Stimulated activated naive CD8-positive, alpha-beta T cell treated with anti-CD3 and anti-CD28 coated beads, Interleukin-15, amount 100 ng/mL, for 72 hours (primary cell): ENCODE measurements around the gene PTPRQ.

Experiments used
- ATAC-seq: fragments of 150-1000 bp; cut with Tn5 transposase; 2 replicates; pipeline ENCODE4 v1.10.0; 2021; ENCODE audit warnings: mild to moderate bottlenecking, moderate library complexity
- DNase-seq, 2 donors: peaks; one replicate each; pipeline ENCODE4 v3.0.0; 2021 to 2022
- H3K27ac Mint-ChIP-seq, 2 donors: one replicate each; pipeline ENCODE4 v1.8.0; 2022; ENCODE audit warnings: mild to moderate bottlenecking in 2 of 2, mixed read lengths in 2 of 2, moderate library complexity in 2 of 2
- H3K27me3 Mint-ChIP-seq: one replicate; pipeline ENCODE4 v1.8.0; 2022; ENCODE audit warnings: mixed read lengths
- H3K4me1 Mint-ChIP-seq: one replicate; pipeline ENCODE4 v1.8.0; 2022; ENCODE audit warnings: mild to moderate bottlenecking, mixed read lengths
- H3K4me3 Mint-ChIP-seq, 2 donors: one replicate each; pipeline ENCODE4 v1.8.0; 2022; ENCODE audit warnings: mild to moderate bottlenecking in 2 of 2, mixed read lengths in 2 of 2, moderate library complexity in 1 of 2
- H3K9me3 Mint-ChIP-seq, 2 donors: one replicate each; pipeline ENCODE4 v1.8.0; 2022; ENCODE audit warnings: mixed read lengths in 2 of 2

The PTPRQ gene, protein sequence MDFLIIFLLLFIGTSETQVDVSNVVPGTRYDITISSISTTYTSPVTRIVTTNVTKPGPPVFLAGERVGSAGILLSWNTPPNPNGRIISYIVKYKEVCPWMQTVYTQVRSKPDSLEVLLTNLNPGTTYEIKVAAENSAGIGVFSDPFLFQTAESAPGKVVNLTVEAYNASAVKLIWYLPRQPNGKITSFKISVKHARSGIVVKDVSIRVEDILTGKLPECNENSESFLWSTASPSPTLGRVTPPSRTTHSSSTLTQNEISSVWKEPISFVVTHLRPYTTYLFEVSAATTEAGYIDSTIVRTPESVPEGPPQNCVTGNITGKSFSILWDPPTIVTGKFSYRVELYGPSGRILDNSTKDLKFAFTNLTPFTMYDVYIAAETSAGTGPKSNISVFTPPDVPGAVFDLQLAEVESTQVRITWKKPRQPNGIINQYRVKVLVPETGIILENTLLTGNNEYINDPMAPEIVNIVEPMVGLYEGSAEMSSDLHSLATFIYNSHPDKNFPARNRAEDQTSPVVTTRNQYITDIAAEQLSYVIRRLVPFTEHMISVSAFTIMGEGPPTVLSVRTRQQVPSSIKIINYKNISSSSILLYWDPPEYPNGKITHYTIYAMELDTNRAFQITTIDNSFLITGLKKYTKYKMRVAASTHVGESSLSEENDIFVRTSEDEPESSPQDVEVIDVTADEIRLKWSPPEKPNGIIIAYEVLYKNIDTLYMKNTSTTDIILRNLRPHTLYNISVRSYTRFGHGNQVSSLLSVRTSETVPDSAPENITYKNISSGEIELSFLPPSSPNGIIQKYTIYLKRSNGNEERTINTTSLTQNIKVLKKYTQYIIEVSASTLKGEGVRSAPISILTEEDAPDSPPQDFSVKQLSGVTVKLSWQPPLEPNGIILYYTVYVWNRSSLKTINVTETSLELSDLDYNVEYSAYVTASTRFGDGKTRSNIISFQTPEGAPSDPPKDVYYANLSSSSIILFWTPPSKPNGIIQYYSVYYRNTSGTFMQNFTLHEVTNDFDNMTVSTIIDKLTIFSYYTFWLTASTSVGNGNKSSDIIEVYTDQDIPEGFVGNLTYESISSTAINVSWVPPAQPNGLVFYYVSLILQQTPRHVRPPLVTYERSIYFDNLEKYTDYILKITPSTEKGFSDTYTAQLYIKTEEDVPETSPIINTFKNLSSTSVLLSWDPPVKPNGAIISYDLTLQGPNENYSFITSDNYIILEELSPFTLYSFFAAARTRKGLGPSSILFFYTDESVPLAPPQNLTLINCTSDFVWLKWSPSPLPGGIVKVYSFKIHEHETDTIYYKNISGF (N-terminal part only)

DNA sequence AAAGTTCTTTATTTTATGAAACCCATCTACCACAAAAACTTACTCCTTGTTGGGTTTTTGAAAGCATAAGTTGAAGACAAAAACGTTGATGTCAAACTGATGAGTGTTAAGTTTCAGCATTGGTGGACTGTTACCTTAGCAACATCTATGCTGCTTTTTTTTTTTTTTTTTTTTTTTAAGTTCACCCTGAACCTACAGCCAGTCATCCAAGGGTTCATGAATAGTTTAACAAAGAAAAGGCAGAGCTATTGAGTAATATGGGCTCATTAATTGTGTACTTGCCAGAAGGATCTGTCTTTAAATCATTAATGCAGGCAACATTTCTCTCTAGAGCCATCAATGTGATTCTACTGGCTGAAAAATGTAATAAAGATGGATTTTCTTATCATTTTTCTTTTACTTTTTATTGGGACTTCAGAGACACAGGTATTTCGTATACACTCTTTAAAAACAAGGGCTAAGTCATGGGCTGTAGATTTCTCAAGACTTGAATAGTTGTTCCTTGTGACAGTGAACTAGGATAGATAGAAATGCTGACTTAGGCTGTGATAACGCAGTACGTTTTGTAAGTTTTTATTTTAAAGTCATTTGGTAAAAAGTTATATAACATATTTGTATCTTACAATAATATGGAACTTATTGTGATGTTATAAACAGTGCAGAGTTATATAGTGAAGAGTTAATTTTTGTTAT lies at the start of gene PTPRQ:
TSS of gene PTPRQ (plus strand) at position 262 of the 693 bp plus-strand sequence. CDS start at position 373, 111 bp downstream.
- Mint-ChIP-seq H3K9me3 (peaks cover 9% of the 10 kb centered on the region in 2 donors), H3K4me3 (no peak within 1 kb of the TSS), H3K27ac (no peak within 1 kb of the TSS), H3K27me3 (no peaks in the 10 kb centered on the region), H3K4me1 (no peaks in the 10 kb centered on the region)
- DNase-seq (no peak), ATAC-seq (no peak)

DNA sequence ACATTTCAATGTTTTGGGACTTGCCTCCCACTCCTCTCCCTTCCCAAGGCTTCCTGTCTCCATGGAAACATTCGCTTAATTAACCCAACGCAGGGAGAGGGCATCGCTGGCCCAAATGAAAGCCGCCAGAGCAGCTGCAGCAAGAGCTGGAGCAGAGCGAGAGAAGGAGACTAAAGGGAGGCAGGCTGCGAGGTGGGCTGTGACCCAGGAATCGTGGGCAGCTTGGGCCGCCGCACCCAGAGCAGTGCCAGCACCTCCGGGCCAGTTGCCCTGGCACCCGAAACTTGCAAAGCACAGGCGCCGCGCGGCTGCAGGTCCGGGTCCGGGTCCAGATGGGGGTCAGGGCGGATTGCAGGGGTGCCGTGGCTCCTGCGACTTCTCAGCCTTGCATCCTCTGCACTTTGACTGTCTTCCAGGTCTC lies 43.5 kb upstream of the PTPRQ start:
- Mint-ChIP-seq H3K4me1 (no peaks in the 10 kb centered on the region), H3K4me3 (no peak overlapping the region), H3K27ac (no peak overlapping the region), H3K27me3 (peaks cover 20% of the 10 kb centered on the region), H3K9me3 (peaks cover 0 to 17% of the 10 kb centered on the region in 2 donors)
- DNase-seq, result no peak
- ATAC-seq, result no peak

DNA sequence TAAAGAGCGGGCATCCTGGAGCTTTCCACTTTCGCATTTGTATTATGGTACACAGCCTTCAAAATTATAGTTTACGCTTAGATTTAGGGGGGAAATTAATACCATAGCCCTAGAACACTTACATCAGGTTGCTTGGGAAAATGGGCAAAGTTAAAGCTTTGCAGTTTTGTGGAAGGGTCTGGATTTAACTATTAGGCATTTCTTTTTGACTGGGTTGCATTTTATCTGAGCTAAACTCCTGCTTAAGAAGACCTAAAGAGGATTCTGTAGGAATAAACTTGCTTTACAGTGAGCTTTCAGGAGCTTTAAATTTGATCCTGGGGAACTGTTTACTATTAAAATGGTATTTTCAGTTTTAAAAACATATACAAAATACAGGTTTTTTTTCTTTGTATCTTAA lies 42.8 kb upstream of the PTPRQ start:
- H3K27ac Mint-ChIP-seq, result no peak overlapping the region
- ATAC-seq (no peak), DNase-seq (no peak)
- H3K27me3 Mint-ChIP-seq, result peaks cover 20% of the 10 kb centered on the region
- H3K4me1 Mint-ChIP-seq, result no peaks in the 10 kb centered on the region
- H3K9me3 Mint-ChIP-seq, result peaks cover 0 to 17% of the 10 kb centered on the region in 2 donors
- no peak overlapping the region for H3K4me3 Mint-ChIP-seq

DNA sequence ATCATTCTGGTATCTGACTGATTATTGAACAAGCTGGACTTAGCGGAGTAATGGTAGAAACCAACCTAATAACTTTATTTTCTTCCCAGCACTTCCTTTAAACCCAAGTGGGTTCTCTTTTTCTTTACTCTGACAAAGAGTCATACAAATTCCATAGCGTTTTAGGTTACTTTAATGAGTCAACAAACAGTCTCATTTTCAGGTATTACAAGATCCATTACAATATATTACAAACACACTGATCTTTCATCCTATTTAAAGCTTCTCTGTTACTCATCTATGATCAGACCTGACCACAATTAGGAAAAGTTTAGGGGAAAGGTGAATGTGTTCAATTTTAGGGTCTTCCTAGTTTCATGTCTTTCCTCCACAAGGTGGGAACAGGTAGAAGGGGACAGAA lies 39.4 kb upstream of the PTPRQ start:
- ATAC-seq, result no peak

DNA sequence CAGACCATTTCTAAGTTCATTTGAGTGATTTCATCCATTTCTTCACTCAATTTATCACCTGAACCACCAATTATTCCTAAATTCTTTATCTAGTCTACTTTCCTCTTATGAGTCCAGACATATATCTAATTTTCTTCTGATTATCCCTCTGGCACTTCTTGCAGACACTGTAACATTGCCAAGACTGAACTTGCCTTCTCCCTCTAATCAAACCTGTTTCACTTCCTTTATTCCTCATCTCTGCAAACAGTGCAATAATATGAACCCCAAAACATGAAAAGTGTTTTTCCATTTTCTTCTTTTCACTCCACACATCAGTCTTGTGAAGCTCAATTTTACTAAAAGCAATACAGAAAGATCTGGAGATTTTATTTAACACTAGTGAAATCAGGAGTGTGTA lies 37.8 kb upstream of the PTPRQ start:
- Mint-ChIP-seq H3K4me1 (no peaks in the 10 kb centered on the region), H3K4me3 (no peak overlapping the region), H3K27me3 (peaks cover 4% of the 10 kb centered on the region), H3K27ac (no peak overlapping the region), H3K9me3 (no peaks in the 10 kb centered on the region)
- ATAC-seq (no peak), DNase-seq (no peak)

More for the DNA sequence above, 39.4 kb upstream of the PTPRQ start:
- peaks cover 16% of the 10 kb centered on the region for H3K27me3 Mint-ChIP-seq
- H3K4me3 Mint-ChIP-seq, result no peak overlapping the region
- no peak overlapping the region for H3K27ac Mint-ChIP-seq
- peaks cover 0 to 12% of the 10 kb centered on the region in 2 donors for H3K9me3 Mint-ChIP-seq
- DNase-seq, result no peak
- H3K4me1 Mint-ChIP-seq, result no peaks in the 10 kb centered on the region

DNA sequence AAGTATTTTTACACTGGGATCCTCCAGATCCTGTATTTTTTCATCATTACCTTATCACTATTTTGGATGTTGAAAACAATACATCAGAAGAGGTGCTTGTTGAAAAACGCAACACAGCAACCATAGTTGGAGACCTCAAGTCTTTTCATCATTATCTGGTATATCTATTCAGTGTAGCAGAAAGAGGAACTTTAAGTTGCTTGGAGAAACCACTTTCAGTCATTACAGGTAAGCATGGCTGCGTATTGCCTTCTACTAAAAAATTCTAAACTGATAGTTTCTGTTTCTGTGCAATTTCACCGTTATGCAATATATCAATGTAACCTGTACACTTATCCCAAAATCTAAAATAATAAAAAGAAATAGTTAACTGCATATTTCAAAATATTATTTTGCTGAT lies 32.2 kb upstream of the PTPRQ start:
- DNase-seq, result no peak
- no peak overlapping the region for H3K4me3 Mint-ChIP-seq
- no peaks in the 10 kb centered on the region for H3K4me1 Mint-ChIP-seq
- H3K9me3 Mint-ChIP-seq, result no peaks in the 10 kb centered on the region
- peaks cover 6% of the 10 kb centered on the region for H3K27me3 Mint-ChIP-seq
- ATAC-seq, result no peak
- H3K27ac Mint-ChIP-seq, result no peak overlapping the region

DNA sequence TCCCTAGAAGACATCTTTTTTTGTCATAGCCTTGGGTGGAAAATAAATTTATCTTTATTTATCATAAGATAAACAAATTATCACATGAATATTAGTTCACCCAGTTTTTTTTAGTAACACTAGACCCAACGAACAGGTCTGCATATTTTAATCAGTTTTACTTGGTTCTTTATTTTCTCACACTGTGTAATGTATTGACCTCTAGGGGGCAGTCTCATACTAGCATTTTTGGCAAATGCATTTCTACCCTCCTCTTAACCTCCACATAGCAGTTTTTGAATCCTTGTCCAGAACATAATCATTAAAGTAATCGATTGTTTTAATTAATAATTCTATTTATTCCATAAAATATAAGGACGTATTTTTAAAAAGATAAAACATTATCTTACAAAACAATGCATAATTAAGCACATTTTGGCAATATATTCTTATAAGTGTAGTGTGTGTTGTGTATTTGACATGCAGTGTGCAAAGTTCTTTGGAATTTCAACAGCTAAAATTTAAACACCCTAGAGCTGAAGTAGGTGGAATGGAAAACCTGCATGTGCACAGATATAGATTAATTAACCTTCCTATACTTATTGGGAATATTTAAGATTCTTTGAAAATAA lies 31.6 kb upstream of the PTPRQ start:
- ATAC-seq, result no peak
- Mint-ChIP-seq H3K27ac (no peak overlapping the region), H3K9me3 (no peaks in the 10 kb centered on the region), H3K4me1 (no peaks in the 10 kb centered on the region), H3K27me3 (peaks cover 6% of the 10 kb centered on the region), H3K4me3 (no peak overlapping the region)
- DNase-seq, result no peak

DNA sequence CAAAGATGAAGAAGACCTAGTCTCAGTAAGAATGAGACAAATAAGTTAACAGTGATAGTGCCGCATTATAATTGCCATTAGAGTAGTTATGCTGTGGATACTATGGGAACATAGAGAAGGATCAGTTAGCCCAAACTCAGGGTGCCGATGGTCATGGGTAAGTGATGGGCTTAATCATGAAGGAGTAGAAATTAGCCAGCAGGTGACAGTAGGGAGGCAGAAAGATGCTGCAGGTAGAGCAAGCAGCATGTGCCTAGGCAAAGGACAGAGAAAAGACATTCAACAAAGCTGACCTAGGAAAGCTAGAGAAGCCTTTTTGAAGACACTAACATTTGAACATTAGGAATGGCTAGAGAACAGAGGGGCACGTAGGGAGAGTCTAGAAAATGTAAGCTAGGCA lies 30.6 kb upstream of the PTPRQ start:
- H3K9me3 Mint-ChIP-seq, result no peaks in the 10 kb centered on the region

DNA sequence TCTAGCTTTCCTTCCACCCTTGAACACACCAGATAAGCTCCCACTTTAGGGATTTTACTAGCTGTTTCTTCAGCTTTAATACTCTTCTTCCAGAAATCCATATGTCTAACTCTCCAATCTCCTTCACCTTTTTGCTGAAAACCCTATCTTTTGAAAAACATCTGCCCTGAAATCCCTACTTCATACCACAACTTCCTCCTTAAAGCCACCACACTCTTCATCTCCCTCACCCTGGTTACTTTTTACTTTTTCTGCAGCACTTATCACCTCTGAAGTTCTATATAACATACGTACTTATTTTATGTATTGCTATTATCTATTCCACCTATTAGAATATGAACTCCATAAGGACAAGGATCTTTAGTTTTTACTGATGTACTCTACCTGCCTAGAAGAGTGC lies 28.6 kb upstream of the PTPRQ start:
- Mint-ChIP-seq H3K4me3 (no peak overlapping the region), H3K27ac (no peak overlapping the region), H3K27me3 (peaks cover 6% of the 10 kb centered on the region), H3K4me1 (no peaks in the 10 kb centered on the region), H3K9me3 (no peaks in the 10 kb centered on the region)
- DNase-seq (no peak), ATAC-seq (no peak)

More for the DNA sequence above, 30.6 kb upstream of the PTPRQ start:
- no peaks in the 10 kb centered on the region for H3K4me1 Mint-ChIP-seq
- DNase-seq, result no peak
- no peak overlapping the region for H3K27ac Mint-ChIP-seq
- no peak overlapping the region for H3K4me3 Mint-ChIP-seq
- H3K27me3 Mint-ChIP-seq, result peaks cover 6% of the 10 kb centered on the region
- ATAC-seq, result no peak

DNA sequence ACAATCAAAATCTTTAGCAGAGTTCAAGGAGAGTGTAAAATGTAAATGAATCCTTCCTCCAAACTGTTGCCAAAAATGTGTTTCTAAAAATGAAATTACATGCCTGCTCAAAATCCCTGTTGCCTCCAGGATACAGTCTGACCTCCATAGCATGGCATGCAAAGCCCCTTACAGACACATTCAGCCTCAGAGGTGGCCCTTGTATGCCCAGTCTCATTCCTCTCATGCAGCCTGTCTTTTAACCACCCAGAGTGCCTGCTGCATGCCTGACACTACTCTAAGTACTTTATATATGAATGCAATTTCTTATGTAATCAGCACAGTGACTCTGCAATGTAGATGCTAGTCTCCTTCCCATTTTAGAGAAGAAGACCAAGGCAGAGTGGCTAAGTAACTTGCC lies 24.4 kb upstream of the PTPRQ start:
- no peak overlapping the region for H3K4me3 Mint-ChIP-seq
- no peaks in the 10 kb centered on the region for H3K9me3 Mint-ChIP-seq
- no peak for DNase-seq
- ATAC-seq, result no peak
- H3K27ac Mint-ChIP-seq, result no peak overlapping the region
- H3K4me1 Mint-ChIP-seq, result no peaks in the 10 kb centered on the region
- H3K27me3 Mint-ChIP-seq, result no peaks in the 10 kb centered on the region

DNA sequence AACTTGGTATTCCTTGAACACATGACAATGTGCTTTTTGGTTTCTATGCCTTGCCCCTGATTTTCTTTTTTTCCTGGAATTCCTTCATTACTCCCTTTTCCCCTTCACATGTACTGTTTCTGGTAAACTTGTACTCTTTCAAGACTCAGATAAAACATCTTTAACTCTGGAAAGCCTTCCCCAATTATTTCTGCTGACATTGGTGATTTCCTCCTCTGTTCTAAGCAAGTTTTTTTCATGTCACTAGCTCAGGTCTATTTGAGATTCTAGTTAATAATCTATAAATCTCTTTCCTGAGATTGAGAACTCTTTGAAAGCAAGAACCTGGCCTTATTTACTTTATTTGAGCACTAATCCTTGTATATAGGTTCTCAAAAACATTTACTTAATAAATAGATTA lies 24.0 kb upstream of the PTPRQ start:
- no peak overlapping the region for H3K4me3 Mint-ChIP-seq
- no peaks in the 10 kb centered on the region for H3K4me1 Mint-ChIP-seq
- H3K9me3 Mint-ChIP-seq, result no peaks in the 10 kb centered on the region
- DNase-seq (no peak), ATAC-seq (no peak)
- no peaks in the 10 kb centered on the region for H3K27me3 Mint-ChIP-seq
- no peak overlapping the region for H3K27ac Mint-ChIP-seq

DNA sequence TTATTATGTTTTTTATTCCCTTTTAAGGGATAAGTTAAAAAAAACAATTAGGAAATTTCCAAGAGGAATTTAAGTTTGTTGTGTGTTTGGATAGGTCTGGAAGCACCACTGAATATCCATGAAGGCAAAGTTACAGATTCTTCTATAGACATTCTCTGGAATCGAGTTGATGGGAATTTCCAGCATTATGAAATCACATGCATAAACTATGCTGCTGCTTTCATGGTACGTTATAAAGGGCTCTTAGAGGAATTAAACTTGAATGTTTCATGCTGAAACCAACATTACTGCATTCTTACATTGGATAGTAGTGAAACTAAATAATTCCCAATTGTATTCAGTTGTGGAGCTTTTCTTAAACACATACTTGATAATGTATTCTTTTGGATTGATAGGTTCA lies 21.5 kb upstream of the PTPRQ start:
- no peaks in the 10 kb centered on the region for H3K9me3 Mint-ChIP-seq
- no peak overlapping the region for H3K4me3 Mint-ChIP-seq
- DNase-seq (no peak), ATAC-seq (no peak)
- H3K27me3 Mint-ChIP-seq, result no peaks in the 10 kb centered on the region
- H3K27ac Mint-ChIP-seq, result no peak overlapping the region
- no peaks in the 10 kb centered on the region for H3K4me1 Mint-ChIP-seq

DNA sequence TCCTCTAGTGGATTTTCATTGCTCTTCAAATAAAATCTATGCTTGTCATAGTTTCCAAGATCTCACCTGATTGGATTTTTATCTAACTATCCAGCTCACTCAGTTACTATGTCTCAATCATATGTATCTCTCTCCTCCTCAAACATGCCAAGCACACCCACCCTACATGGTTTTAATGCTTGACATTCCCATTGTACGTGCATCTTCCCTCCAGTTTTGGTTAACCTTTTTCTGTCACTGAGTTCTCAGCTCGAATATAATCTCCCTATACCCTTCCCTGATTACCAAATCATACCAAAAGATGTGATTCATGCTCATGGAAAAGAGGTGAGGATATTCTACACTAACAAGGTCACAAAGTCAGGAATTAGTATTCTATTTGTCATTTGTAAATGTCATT lies 12.0 kb upstream of the PTPRQ start:
- DNase-seq (no peak), ATAC-seq (no peak)
- no peak overlapping the region for H3K4me3 Mint-ChIP-seq
- peaks cover 0 to 5% of the 10 kb centered on the region in 2 donors for H3K9me3 Mint-ChIP-seq
- H3K27ac Mint-ChIP-seq, result no peak overlapping the region
- H3K4me1 Mint-ChIP-seq, result no peaks in the 10 kb centered on the region
- H3K27me3 Mint-ChIP-seq, result no peaks in the 10 kb centered on the region

DNA sequence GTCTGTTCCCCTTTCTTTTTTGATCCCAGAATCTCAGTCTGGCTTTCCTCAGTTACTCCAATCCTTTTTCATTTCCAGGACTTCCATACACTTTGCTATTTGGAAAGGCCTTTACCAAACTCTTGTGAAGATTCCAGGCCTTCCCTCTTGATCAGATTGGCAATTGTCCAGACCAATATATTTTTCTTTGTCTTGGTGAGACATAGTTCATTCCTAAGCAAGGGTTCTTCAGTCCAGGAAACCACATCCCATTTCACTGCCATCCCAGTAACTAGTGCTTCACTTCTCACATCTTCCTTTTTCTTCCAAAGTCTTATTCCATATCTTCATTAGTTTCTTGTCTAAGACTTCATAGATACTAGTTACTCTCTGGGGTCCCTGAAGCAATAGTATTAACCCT lies 2.1 kb upstream of the PTPRQ start:
- DNase-seq, result no peak
- Mint-ChIP-seq H3K27me3 (no peaks in the 10 kb centered on the region), H3K4me3 (no peak overlapping the region), H3K4me1 (no peaks in the 10 kb centered on the region), H3K9me3 (peaks cover 5 to 9% of the 10 kb centered on the region in 2 donors), H3K27ac (no peak overlapping the region)
- ATAC-seq, result no peak
